H1 (cell line): ENCODE results near the gene CAMK1G. TPM values are rescaled to one million over a fixed set of nuclear protein-coding genes. Genes with fewer than 3 reads are reported as not detected.

Source experiments
- CTCF ChIA-PET: fragments of 300-600 bp; sonication (Branson Sonifier 250); formaldehyde crosslinking; loops from one replicate; lab custom pipeline; 2021; ENCODE audit not compliant: partially characterized antibody; lab: Charles Lee
- POLR2A ChIA-PET: fragments of 300-600 bp; sonication (Branson Sonifier 250); formaldehyde crosslinking; loops from one replicate; lab custom pipeline; 2021; ENCODE audit warnings: inconsistent platforms; ENCODE audit not compliant: partially characterized antibody; lab: Charles Lee
- DNase-seq, 2 experiments: peaks; one replicate each; pipeline versions ENCODE4 v3.0.0 to v3.0.0-alpha.2; 2010 to 2022; ENCODE audit warnings: low spot score in 2 of 2, low read depth in 1 of 2, mixed read lengths in 1 of 2
- FAIRE-seq: peaks from 2 replicates; lab custom pipeline; 2011; peaks lifted over from hg19 to GRCh38; lab: Jason Lieb, UNC
- H2AFZ ChIP-seq: 2 replicates; pipeline ENCODE4 v1.8.1; 2012; ENCODE audit warnings: low read length, inconsistent platforms
- H2AK5ac ChIP-seq: 2 replicates; pipeline ENCODE4 v1.6.1; 2013; ENCODE audit warnings: low read depth, low read length
- H2BK120ac ChIP-seq: replicated peaks from 2 replicates; pipeline ENCODE3; 2013; ENCODE audit warnings: low read depth, low read length, inconsistent platforms
- H2BK12ac ChIP-seq: 2 replicates; pipeline ENCODE4 v1.6.1; 2013; ENCODE audit warnings: low read depth, low read length
- H2BK15ac ChIP-seq: 2 replicates; pipeline ENCODE4 v1.6.1; 2013; ENCODE audit warnings: low read length
- H2BK20ac ChIP-seq: 2 replicates; pipeline ENCODE4 v1.6.1; 2013; ENCODE audit warnings: low read length
- H2BK5ac ChIP-seq: 2 replicates; pipeline ENCODE4 v1.6.1; 2013; ENCODE audit warnings: low read depth, low read length
- H3K14ac ChIP-seq: 2 replicates; pipeline ENCODE4 v1.6.1; 2013; ENCODE audit warnings: inconsistent platforms; ENCODE audit not compliant: insufficient read length
- H3K18ac ChIP-seq: 2 replicates; pipeline ENCODE4 v1.6.1; 2013; ENCODE audit warnings: low read length; ENCODE audit errors: extremely low read depth
- H3K23ac ChIP-seq: 2 replicates; pipeline ENCODE4 v1.6.1; 2013; ENCODE audit warnings: inconsistent platforms; ENCODE audit not compliant: insufficient read length
- H3K23me2 ChIP-seq: 2 replicates; pipeline ENCODE4 v1.6.1; 2013; ENCODE audit warnings: low read depth, low read length
- H3K27ac ChIP-seq: 2 replicates; pipeline ENCODE4 v1.6.1; 2011; ENCODE audit warnings: low read depth, low read length, inconsistent platforms
- H3K27me3 ChIP-seq, 4 experiments: replicated peaks in 1 of 4; 1 replicate in 1 of 4; 2 replicates in 3 of 4; pipeline versions ENCODE4 v1.6.1 to v1.8.1; 2011 to 2013; ENCODE audit warnings: low read length in 3 of 4, mild to moderate bottlenecking in 3 of 4, inconsistent platforms in 2 of 4, mixed read lengths in 2 of 4, moderate library complexity in 1 of 4; ENCODE audit not compliant: control insufficient read depth in 3 of 4, insufficient read depth in 3 of 4; ENCODE audit errors: extremely low read depth in 1 of 4
- H3K36me3 ChIP-seq, 4 experiments: 2 replicates each; pipeline versions ENCODE4 v1.6.1 to v1.8.1; 2011 to 2013; ENCODE audit warnings: mild to moderate bottlenecking in 4 of 4, low read length in 3 of 4, moderate library complexity in 2 of 4, control low read depth in 1 of 4, inconsistent platforms in 1 of 4; ENCODE audit not compliant: insufficient read depth in 4 of 4, control insufficient read depth in 2 of 4
- H3K4ac ChIP-seq: replicated peaks from 2 replicates; pipeline ENCODE3; 2013; ENCODE audit warnings: low read length, low read depth, mixed read lengths, inconsistent platforms; ENCODE audit not compliant: insufficient read length
- H3K4me1 ChIP-seq, 4 experiments: replicated peaks in 1 of 4; 1 replicate in 1 of 4; 2 replicates in 3 of 4; pipeline versions ENCODE4 v1.6.1 to v1.8.1; 2011 to 2013; ENCODE audit warnings: low read length in 3 of 4, inconsistent platforms in 2 of 4, mixed read lengths in 1 of 4; ENCODE audit not compliant: insufficient read depth in 4 of 4, control insufficient read depth in 3 of 4
- H3K4me2 ChIP-seq, 2 experiments: 2 replicates each; pipeline versions ENCODE4 v1.6.1 to v1.8.1; 2011 to 2013; ENCODE audit warnings: low read depth in 2 of 2, low read length in 2 of 2, control low read depth in 1 of 2, inconsistent platforms in 1 of 2, mild to moderate bottlenecking in 1 of 2; ENCODE audit not compliant: insufficient read depth in 1 of 2
- H3K4me3 ChIP-seq, 4 experiments: fragments of 200-600, 300-600 bp in 1 of 4; sonication (generic), shearing (Covaris generic), sonication (Bioruptor Twin) in 1 of 4; 2 replicates each; pipeline versions ENCODE4 v1.5.1 to v1.8.1; 2011 to 2016; ENCODE audit warnings: low read length in 4 of 4, low read depth in 3 of 4, control low read depth in 2 of 4, inconsistent platforms in 2 of 4, mild to moderate bottlenecking in 2 of 4, mixed read lengths in 1 of 4, moderate library complexity in 1 of 4; ENCODE audit not compliant: insufficient read depth in 2 of 4; ENCODE audit errors: extremely low read depth in 1 of 4
- H3K56ac ChIP-seq: replicated peaks from 2 replicates; pipeline ENCODE3; 2013; ENCODE audit warnings: low read depth, mild to moderate bottlenecking, mixed read lengths, low read length, inconsistent platforms; ENCODE audit not compliant: insufficient read length
- H3K79me1 ChIP-seq: 2 replicates; pipeline ENCODE4 v1.6.1; 2013; ENCODE audit warnings: low read depth, low read length, control low read depth
- H3K79me2 ChIP-seq, 2 experiments: 2 replicates each; pipeline versions ENCODE4 v1.6.1 to v1.8.1; 2012 to 2013; ENCODE audit warnings: low read length in 2 of 2, mild to moderate bottlenecking in 2 of 2, inconsistent platforms in 1 of 2; ENCODE audit not compliant: insufficient read depth in 2 of 2, control insufficient read depth in 1 of 2
- H3K9ac ChIP-seq, 4 experiments: replicated peaks in 1 of 4; 1 replicate in 1 of 4; 2 replicates in 3 of 4; pipeline versions ENCODE4 v1.6.1 to v1.8.1; 2011 to 2013; ENCODE audit warnings: low read depth in 3 of 4, low read length in 3 of 4, control low read depth in 2 of 4, mild to moderate bottlenecking in 2 of 4, moderate library complexity in 2 of 4, inconsistent platforms in 1 of 4; ENCODE audit errors: extremely low read depth in 1 of 4
- H3K9me3 ChIP-seq, 2 experiments: 2 replicates each; pipeline versions ENCODE4 v1.6.1 to v1.8.1; 2012 to 2013; ENCODE audit warnings: mild to moderate bottlenecking in 2 of 2, moderate library complexity in 2 of 2, control low read depth in 1 of 2, inconsistent platforms in 1 of 2, low read depth in 1 of 2, low read length in 1 of 2, mixed read lengths in 1 of 2; ENCODE audit not compliant: insufficient read depth in 2 of 2
- H4K20me1 ChIP-seq, 2 experiments: replicated peaks in 1 of 2; 2 replicates each; pipeline versions ENCODE3 to v1.8.1; 2011 to 2013; ENCODE audit warnings: inconsistent platforms in 2 of 2, low read length in 2 of 2, mild to moderate bottlenecking in 1 of 2; ENCODE audit not compliant: insufficient read depth in 2 of 2, control insufficient read depth in 1 of 2
- H4K5ac ChIP-seq: 2 replicates; pipeline ENCODE4 v1.6.1; 2013; ENCODE audit warnings: low read length, low read depth, mixed read lengths, inconsistent platforms; ENCODE audit not compliant: insufficient read length
- H4K8ac ChIP-seq: 2 replicates; pipeline ENCODE4 v1.8.0; 2013; ENCODE audit warnings: mild to moderate bottlenecking, moderate library complexity, low read length, inconsistent platforms; ENCODE audit not compliant: insufficient read depth; ENCODE audit errors: extremely low read depth
- H4K91ac ChIP-seq: replicated peaks from 2 replicates; pipeline ENCODE3; 2013; ENCODE audit warnings: low read length, mixed read lengths, inconsistent platforms; ENCODE audit not compliant: insufficient read length
- EGR1 ChIP-seq: IDR thresholded peaks from 2 replicates; pipeline ENCODE4 v1.6.1; 2011; ENCODE audit warnings: low read depth, low read length, borderline replicate concordance
- EP300 ChIP-seq, 2 experiments: IDR thresholded peaks; 1 replicate in 1 of 2; 2 replicates in 1 of 2; pipeline ENCODE4 v1.6.1; 2011 to 2012; ENCODE audit warnings: low read depth in 2 of 2, low read length in 2 of 2, mild to moderate bottlenecking in 2 of 2, borderline replicate concordance in 1 of 2, inconsistent platforms in 1 of 2, moderate library complexity in 1 of 2
- EZH2 ChIP-seq: fragments of 200-600 bp; sonication (generic); IDR thresholded peaks from 2 replicates; pipeline ENCODE4 v1.7.1; 2012; ENCODE audit warnings: low read depth, mild to moderate bottlenecking, moderate library complexity, low read length, inconsistent platforms; ENCODE audit not compliant: severe bottlenecking
- FOSL1 ChIP-seq: IDR thresholded peaks from 2 replicates; pipeline ENCODE4 v1.6.1; 2011; ENCODE audit warnings: mild to moderate bottlenecking, low read depth, low read length, moderate library complexity; ENCODE audit not compliant: insufficient read depth
- GABPA ChIP-seq: IDR thresholded peaks from 2 replicates; pipeline ENCODE4 v1.6.1; 2011; ENCODE audit warnings: mild to moderate bottlenecking, low read length, moderate library complexity, borderline replicate concordance; ENCODE audit not compliant: insufficient read depth
- HDAC6 ChIP-seq: IDR thresholded peaks from one replicate; pipeline ENCODE4 v1.7.1; 2012; ENCODE audit warnings: low read depth, mild to moderate bottlenecking, inconsistent platforms, low read length, moderate library complexity
- JUN ChIP-seq: IDR thresholded peaks from 2 replicates; pipeline ENCODE4 v1.6.1; 2011; ENCODE audit warnings: low read depth, mild to moderate bottlenecking, improper control_type of control experiment, low read length
- JUND ChIP-seq: IDR thresholded peaks from 2 replicates; pipeline ENCODE4 v1.6.1; 2011; ENCODE audit warnings: mild to moderate bottlenecking, improper control_type of control experiment, low read length
- KDM1A ChIP-seq: fragments of 200-600, 300-600 bp; sonication (generic); IDR thresholded peaks from 2 replicates; pipeline ENCODE4 v1.7.1; 2016; ENCODE audit warnings: mild to moderate bottlenecking, low read length, borderline replicate concordance
- YY1 ChIP-seq: IDR thresholded peaks from 2 replicates; pipeline ENCODE4 v1.6.1; 2011; ENCODE audit warnings: low read depth, mild to moderate bottlenecking, low read length
- WGBS, 2 experiments: shearing (Covaris generic) in 1 of 2; methylation state at CpG; one replicate each; pipeline versions ENCODE4 v1.1.6 to v1.1.7; 2013 to 2015; ENCODE audit warnings: low lambda C conversion rate in 2 of 2, mixed read lengths in 2 of 2, inconsistent platforms in 1 of 2, low coverage in 1 of 2, missing lambda C conversion rate in 1 of 2; ENCODE audit not compliant: insufficient replicate concordance in 2 of 2, insufficient coverage in 1 of 2, insufficient read length in 1 of 2; ENCODE audit errors: extremely low coverage in 1 of 2, missing lambda C conversion rate in 1 of 2; 5-methylcytosine and 5-hydroxymethylcytosine counted together
- polyA plus RNA-seq, 7 experiments: library from polyadenylated mRNA; depleted of rRNA in 3 of 7; stranded (reverse) in 5 of 7; unstranded in 2 of 7; fragments of >200 nt in 5 of 7; fragments of 200-250 nt in 2 of 7; gene quantifications; 1 replicate in 5 of 7; 2 replicates in 1 of 7; 4 replicates in 1 of 7; pipeline versions ENCODE4 v1.2.1 to v1.2.3, GENCODE V29; 2011 to 2013; ENCODE audit warnings: missing spikeins in 2 of 7, mixed read lengths in 2 of 7
- total RNA-seq: library from RNA; stranded (reverse); fragmentation: NEBNext Ultra II Directional; extraction: Animal tissue kit (Norgen Biotek cat#: 25700); gene quantifications from 2 replicates; pipeline ENCODE4 v1.2.1, GENCODE V29; 2021

CAMK1G gene
- total and polyA plus RNA-seq, 2 of the 8 experiments (the other 6 are each of a cell fraction or from before 2014, with no cell fraction given): 1.00 to 1.0 TPM

- H3K36me3 ChIP-seq: no peaks in the 10 kb centered on the region
- H3K23ac ChIP-seq: no peak overlapping the region
- no peaks in the 10 kb centered on the region for H3K9me3 ChIP-seq
- FAIRE-seq (no peak), DNase-seq (no peak)
- no peak overlapping the region for H2AFZ ChIP-seq
- no peak overlapping the region for H3K4me3 ChIP-seq
- H3K4me1 ChIP-seq: no peaks in the 10 kb centered on the region; a peak in 2 of 7 replicates
- no peak overlapping the region for H3K56ac ChIP-seq
- TF ChIP-seq FOSL1 (no peak), EGR1 (no peak), GABPA (no peak), HDAC6 (no peak), JUND (no peak), JUN (no peak), EZH2 (no peak), EP300 (IDR thresholded peaks at IDR 0.05; ENCODE audit: borderline replicate concordance in 1 of 2, low read depth in 2 of 2, low read length in 2 of 2) (no peak), YY1 (no peak), KDM1A (no peak)
- 88% methylated on average over 6 of the region's 6 CpGs; no CpG with 5 or more reads in 1 of the 2 experiments for WGBS, 2 experiments
- no peaks in the 10 kb centered on the region; the same call in 1 of the 2 replicates for H3K23me2 ChIP-seq
- no peaks in the 10 kb centered on the region for H4K20me1 ChIP-seq
- no peaks in the 10 kb centered on the region for H3K27me3 ChIP-seq
- H3K9ac ChIP-seq: no peak overlapping the region
- no peak overlapping the region for H2BK120ac ChIP-seq
- no peak overlapping the region for H4K5ac ChIP-seq
- no peak overlapping the region for H3K4me2 ChIP-seq
- H3K79me2 ChIP-seq: no peaks in the 10 kb centered on the region
- H2BK5ac ChIP-seq: no peak overlapping the region
- no peak overlapping the region for H3K27ac ChIP-seq
- no peak overlapping the region for H3K14ac ChIP-seq
- H2BK20ac ChIP-seq: no peak overlapping the region
- H2AK5ac ChIP-seq: no peak overlapping the region
- no peak overlapping the region for H2BK12ac ChIP-seq
- H4K91ac ChIP-seq: no peak overlapping the region
- H3K4ac ChIP-seq: no peak overlapping the region
- no peak overlapping the region for H3K18ac ChIP-seq
- POLR2A ChIA-PET: no interaction called here
- CTCF ChIA-PET: interaction anchor here (0.6 to 28.8 kb wide), 8 partner anchors 8 to 87 kb away, joined by 3 to 636 read pairs (median 17); partner anchors contain the start of gene CAMK1G
- H4K8ac ChIP-seq: no peak overlapping the region
- no peak overlapping the region for H2BK15ac ChIP-seq
- no peaks in the 10 kb centered on the region for H3K79me1 ChIP-seq
Observed at GRCh38 chr1:209618756-209619420, 35.4 kb downstream of the CAMK1G start.
